HK-2 (cell line): ENCODE measurements around the gene PMVK.
"Not testable (repeated sequence)": the region's sequence is repeated elsewhere in the genome, so short reads cannot be mapped to it uniquely, and the experiment has no call there.

Experiments used
- DNase-seq: peaks from one replicate; pipeline ENCODE4 v3.0.0-alpha.2; 2018; ENCODE audit not compliant: unreplicated experiment

PMVK gene

DNA sequence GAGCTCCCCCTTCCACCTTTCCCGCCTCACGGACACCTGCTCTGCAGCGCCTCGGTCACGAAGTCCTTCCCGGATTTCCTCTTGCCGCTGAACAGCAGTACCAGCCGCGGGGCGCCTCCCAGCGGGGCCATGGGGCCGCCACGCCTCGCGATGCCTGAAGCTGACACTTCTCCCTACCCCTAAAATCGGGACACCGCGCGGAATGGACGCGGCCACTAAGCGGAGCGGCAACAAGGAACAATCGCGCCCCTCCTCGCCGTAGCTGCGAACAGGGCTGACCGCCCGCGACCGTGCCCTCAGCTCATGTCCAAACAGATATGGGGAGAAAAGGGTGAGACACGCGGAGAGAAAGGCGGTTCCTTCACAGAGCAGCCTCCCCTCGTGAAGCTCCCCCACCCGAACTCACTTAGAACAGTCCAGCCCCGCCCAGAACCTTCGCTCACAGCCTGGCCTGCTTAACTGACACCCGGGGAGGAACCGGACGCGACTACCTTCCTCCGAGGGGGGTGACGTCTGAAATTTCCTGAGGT lies at the start of gene PMVK:
PMVK (minus strand) TSS at position 165 of the 530 bp plus-strand sequence; CDS start at position 131, 34 bp downstream.
- DNase-seq = peak; percentile 93

DNA sequence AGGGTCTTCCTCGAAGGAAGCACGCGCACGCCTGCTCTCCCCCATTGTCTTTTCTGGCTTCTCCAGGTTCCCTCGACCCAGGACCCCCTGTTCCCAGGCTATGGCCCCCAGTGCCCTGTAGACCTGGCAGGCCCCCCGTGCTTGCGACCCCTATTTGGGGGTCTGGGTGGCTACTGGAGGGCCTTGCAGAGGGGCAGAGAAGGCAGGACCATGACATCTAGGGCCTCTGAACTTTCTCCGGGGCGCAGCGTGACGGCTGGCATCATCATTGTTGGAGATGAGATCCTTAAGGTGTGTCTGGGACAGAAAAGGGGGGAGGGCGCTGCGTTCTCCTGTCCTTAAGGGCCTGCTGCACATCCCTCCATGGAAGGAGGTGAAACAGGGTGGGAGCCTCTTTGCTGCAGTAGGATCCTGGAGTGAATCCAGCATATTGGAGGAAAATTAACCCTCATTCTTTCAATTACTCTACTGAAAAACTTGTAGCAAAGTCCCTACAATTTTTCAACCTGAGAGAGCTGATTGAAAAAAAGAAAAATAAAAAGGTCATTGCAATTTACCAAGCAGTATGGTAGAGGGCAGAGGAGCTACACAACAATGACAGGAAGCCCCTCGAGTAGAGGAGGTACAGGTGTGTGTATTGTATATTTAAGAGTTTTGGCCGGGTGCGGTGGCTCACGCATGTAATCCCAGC lies 47.4 kb upstream of the PMVK start:
- DNase-seq = no peak

DNA sequence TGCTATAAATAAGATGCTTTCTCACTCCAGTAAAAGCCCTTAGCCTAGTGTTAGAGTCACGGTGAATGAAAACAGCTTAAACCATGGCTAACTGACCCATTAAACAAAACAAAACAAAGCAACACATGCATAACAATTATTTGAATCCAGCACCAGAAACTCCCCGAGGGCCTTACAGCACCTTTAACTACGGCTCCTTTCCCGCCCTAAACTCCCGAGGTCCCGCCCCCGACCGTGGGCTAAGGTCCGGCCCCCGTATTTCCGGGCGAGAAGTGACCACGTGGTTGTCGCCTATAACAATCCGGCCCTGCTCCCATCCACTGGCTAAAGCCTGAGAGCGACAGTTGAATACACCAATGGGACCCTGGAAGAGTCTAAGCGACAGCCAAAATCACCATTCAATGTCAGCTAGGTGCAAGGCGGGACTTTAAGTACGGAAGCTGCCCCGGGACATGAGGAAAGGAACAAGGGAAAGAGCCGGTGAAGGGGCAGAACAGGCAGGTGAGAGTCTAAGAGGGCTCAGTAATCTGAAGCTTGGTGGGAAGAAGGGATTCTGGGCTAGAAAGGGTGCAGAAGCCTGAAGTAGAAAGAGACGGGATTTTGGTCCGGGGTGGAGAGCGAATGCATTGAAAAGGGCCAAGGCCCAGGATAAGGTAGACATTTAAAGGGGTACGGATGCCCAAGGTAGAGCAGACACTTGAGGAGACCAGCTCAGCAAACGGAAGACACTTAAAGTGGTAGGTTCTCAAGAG lies 46.6 kb upstream of the PMVK start, which contains the start of gene FLAD1:
FLAD1 (plus strand) TSS at position 448 of the 752 bp plus-strand sequence. CDS start 351 bp downstream, outside the sequence.
- peak; percentile 98 for DNase-seq

DNA sequence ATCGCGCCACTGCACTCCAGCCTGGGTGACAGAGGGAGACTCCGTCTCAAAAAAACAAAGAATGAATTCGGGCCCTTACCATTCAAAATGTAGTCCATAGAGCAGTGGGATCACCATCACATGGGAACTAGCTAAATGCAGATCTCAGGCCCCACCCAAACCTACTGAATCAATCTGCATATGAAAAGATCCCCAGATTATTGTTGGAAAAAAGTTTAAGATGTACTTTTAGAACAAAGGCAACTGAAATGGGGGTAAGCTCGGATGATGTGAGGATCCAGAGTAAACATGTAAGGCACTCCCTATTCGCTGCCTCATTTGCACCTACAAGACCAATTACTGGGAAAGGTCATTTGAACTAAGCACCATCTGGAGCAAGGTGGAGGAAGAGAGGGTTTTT lies 45.8 kb upstream of the PMVK start:
- no peak for DNase-seq

DNA sequence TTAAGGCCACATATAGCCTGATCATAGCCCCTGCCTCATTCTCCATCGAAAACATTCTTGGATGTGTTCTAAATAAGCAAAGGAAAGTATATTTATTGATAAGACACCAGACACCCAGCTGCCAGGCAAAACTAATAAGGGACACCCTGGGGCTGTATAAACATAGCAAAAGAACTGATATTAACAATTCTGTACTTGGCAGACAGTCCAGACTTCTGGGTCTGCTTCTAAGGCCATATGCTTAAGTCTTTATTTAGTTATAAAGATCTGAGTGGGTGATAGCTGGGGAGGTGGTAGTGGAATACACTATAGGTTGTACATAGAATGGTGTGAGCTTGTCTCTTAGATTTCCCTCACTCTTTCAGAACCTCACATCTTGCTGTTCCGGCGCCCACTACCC lies 41.8 kb upstream of the PMVK start:
- DNase-seq = no peak

DNA sequence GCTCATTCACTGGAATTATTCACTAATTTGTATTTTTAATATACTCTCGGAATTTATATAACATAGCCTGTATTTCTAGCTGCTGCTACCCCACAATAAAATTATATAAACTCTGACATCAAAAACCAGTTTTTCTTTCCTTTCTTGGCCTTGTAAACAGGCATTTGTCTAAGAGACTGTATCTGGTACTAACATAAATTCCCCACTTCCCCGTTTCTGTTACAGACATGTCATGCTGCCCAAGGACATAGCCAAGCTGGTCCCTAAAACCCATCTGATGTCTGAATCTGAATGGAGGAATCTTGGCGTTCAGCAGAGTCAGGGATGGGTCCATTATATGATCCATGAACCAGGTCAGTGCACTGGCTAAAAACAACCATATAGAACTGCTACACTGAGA lies 41.2 kb upstream of the PMVK start:
- not testable (repeated sequence) for DNase-seq

- peak; percentile 54 for DNase-seq
Measured at GRCh38 chr1:154975409-154976059, 39.0 kb upstream of the PMVK start.

- DNase-seq = peak; percentile 97
Measured at GRCh38 chr1:154974808-154975408, 38.4 kb upstream of the PMVK start.

GRCh38 chr1:154974102-154974807 lies 37.7 kb upstream of the PMVK start, which contains the start of gene CKS1B:
CKS1B (plus strand) TSS chr1:154974681; CDS start chr1:154974746, 65 bp downstream.
- peak; percentile 96 for DNase-seq

GRCh38 chr1:154973344-154974101 lies 37.0 kb upstream of the PMVK start:
- DNase-seq = peak; percentile 97

GRCh38 chr1:154972517-154973343 lies 36.2 kb upstream of the PMVK start:
- DNase-seq = peak; percentile 94

- no peak for DNase-seq
Measured at GRCh38 chr1:154972213-154972516, 35.6 kb upstream of the PMVK start.

GRCh38 chr1:154971341-154971998 lies 35.0 kb upstream of the PMVK start:
- DNase-seq = no peak

DNA sequence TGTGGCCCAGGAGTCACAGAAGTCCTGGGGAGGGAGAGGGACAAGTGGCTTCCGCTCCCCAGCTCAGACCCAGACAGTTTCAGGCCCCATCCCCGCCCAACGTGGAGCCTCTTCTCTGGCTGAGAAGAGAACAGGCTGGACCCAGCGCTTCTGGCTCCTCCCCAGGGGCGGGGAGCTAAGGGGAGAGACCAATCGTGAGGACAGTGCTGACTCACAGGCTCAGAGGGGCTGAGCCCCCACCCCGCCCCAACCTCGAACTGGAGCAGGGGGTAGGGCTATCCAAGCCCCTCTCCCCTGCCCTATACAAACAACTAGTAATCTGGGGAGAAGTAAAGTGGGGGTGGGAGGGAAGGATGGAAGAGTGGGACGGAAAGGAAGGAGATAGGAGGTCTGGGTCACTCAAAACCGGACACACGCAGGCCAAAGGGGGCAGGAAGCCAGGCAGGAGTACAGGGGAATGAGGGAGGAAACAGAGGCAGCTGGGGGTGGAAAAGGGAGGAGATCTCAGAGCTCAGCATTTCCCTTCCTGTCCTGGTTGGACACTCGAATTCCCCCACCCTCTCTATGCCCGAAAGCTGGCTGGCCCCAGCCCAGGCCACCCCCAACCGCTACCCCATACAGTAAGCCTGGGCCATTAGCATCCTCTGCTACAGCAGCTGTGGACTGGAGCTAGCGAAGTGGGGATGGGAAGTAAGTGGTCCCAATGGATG lies 34.3 kb upstream of the PMVK start, which contains the start of gene SHC1:
SHC1 (minus strand) TSS at position 117 of the 710 bp plus-strand sequence. CDS start 221 bp downstream, outside the sequence.
- DNase-seq = peak; percentile 92

DNA sequence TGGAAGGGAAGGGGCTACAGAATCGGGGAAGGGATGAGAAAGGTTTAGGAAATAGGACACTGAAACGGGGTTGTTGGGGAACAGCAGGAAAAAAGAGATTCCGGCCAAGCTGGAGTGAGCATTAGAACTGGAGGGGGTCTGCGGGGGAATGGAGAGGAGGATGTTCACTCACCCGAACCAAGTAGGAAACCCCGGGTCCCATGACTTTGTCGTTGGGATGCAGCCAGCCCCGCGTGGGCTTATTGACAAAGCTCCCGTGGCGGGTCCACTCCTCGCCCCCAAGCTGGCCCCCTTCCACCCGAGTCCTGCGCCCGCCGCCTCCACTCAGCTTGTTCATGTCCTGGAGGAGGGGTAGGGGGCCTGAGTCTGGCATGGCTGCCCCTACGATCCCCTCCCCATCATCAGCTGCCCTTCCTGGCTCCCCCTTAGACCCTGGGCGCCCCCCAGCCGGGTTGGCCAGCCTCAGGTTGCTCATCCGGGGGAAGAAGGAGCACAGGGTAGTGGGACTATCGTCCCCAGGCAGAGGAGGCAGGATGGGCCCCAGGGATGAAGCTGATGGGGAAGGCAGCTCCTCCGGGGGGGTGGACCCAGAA lies 33.4 kb upstream of the PMVK start:
- DNase-seq = no peak

DNA sequence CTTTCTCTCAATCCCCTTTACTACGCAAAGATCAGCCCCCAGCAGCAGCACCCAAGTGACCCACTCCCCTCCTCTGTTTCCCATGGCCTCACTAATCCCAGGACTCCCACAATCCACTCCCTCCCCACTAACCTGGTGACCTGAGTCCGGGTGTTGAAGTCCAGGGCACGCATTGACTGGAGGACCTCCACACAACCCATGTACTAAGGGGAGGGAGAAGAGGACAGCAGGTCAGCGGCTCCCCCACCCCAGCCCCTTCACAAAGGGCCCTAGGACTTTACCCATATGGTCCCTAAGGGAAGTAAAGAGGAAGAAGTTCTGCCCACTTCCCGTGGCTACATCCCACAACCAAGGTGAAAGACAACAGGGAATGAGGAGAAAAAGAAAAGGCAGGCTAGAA lies 32.7 kb upstream of the PMVK start:
- DNase-seq = no peak

GRCh38 chr1:154968731-154969130 lies 32.2 kb upstream of the PMVK start:
- no peak for DNase-seq
